Glutamatergic neuron (in vitro differentiated cells): ENCODE measurements around the gene GPC6. TPM values are rescaled to one million over a fixed set of nuclear protein-coding genes. Genes with fewer than 3 reads are reported as not detected.

ENCODE experiments used
- DNase-seq: peaks from one replicate; pipeline ENCODE4 v3.0.0; 2022
- H3K27ac Mint-ChIP-seq: one replicate; pipeline ENCODE4 v1.8.0; 2020; ENCODE audit warnings: mild to moderate bottlenecking, mixed read lengths, inconsistent platforms; ENCODE audit not compliant: unreplicated experiment
- H3K27me3 Mint-ChIP-seq: one replicate; pipeline ENCODE4 v1.8.0; 2020; ENCODE audit warnings: mild to moderate bottlenecking, moderate library complexity, mixed read lengths, inconsistent platforms; ENCODE audit not compliant: unreplicated experiment
- H3K36me3 Mint-ChIP-seq: one replicate; pipeline ENCODE4 v1.8.0; 2020; ENCODE audit warnings: mild to moderate bottlenecking, mixed read lengths, inconsistent platforms; ENCODE audit not compliant: unreplicated experiment
- H3K4me1 Mint-ChIP-seq: one replicate; pipeline ENCODE4 v1.8.0; 2020; ENCODE audit warnings: mild to moderate bottlenecking, low read depth, mixed read lengths, inconsistent platforms; ENCODE audit not compliant: unreplicated experiment
- H3K4me3 Mint-ChIP-seq: one replicate; pipeline ENCODE4 v1.8.0; 2020; ENCODE audit warnings: mild to moderate bottlenecking, mixed read lengths, inconsistent platforms; ENCODE audit not compliant: unreplicated experiment
- H3K9me3 Mint-ChIP-seq: one replicate; pipeline ENCODE4 v1.8.0; 2020; ENCODE audit warnings: mild to moderate bottlenecking, moderate library complexity, mixed read lengths, inconsistent platforms; ENCODE audit not compliant: unreplicated experiment
- CTCF ChIP-seq: fragments of 200-600 bp; sonication (generic); IDR thresholded peaks from one replicate; pipeline ENCODE4 v1.5.0; 2021; ENCODE audit not compliant: partially characterized antibody, unreplicated experiment
- total RNA-seq: library from RNA; stranded (reverse); fragmentation: NEBNext Ultra II Directional; extraction: Animal tissue kit (Norgen Biotek cat#: 25700); gene quantifications from one replicate; pipeline ENCODE4 v1.2.1, GENCODE V29; 2021; ENCODE audit not compliant: unreplicated experiment

Gene GPC6
- total RNA-seq, 1 donor from 2014 or later, result 11.8 TPM

DNA sequence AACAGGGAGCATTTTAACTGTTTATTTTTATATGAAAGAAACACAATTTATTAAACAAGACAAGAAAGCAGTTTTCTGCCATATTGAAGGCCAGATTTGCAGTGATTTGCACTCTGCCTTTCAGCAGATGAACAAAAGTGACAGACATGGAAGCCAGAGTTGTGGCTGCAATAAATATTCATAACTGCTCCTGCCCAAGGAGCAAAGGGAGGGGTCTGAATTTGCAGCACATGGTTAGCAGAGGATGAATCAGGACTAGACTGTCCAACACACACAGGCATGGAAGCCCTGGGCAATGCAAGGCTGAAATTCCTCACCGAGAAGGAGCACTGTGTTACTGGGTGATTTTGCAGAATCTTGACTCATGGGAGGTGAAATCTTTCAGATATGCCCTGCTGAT is 834.7 kb downstream of the GPC6 start:
- peaks cover 2% of the 10 kb centered on the region for H3K27me3 Mint-ChIP-seq
- H3K4me3 Mint-ChIP-seq, result no peak overlapping the region
- no peaks in the 10 kb centered on the region for H3K9me3 Mint-ChIP-seq
- no peak for TF ChIP-seq CTCF
- no peak overlapping the region for H3K27ac Mint-ChIP-seq
- H3K4me1 Mint-ChIP-seq, result peaks cover 18% of the 10 kb centered on the region
- no peak for DNase-seq
- no peaks in the 10 kb centered on the region for H3K36me3 Mint-ChIP-seq

GRCh38 chr13:94063096-94063495 is 836.5 kb downstream of the GPC6 start:
- TF ChIP-seq CTCF, result no peak
- Mint-ChIP-seq H3K9me3 (no peaks in the 10 kb centered on the region), H3K27ac (no peak overlapping the region), H3K4me1 (peaks cover 18% of the 10 kb centered on the region), H3K27me3 (peaks cover 2% of the 10 kb centered on the region), H3K4me3 (no peak overlapping the region), H3K36me3 (no peaks in the 10 kb centered on the region)
- DNase-seq, result no peak

GRCh38 chr13:94063848-94064247 is 837.2 kb downstream of the GPC6 start:
- Mint-ChIP-seq H3K9me3 (no peaks in the 10 kb centered on the region), H3K27me3 (peaks cover 2% of the 10 kb centered on the region), H3K27ac (no peak overlapping the region), H3K4me1 (peaks cover 18% of the 10 kb centered on the region), H3K4me3 (no peak overlapping the region), H3K36me3 (no peaks in the 10 kb centered on the region)
- DNase-seq, result no peak
- no peak for TF ChIP-seq CTCF

- peaks cover 6% of the 10 kb centered on the region for H3K36me3 Mint-ChIP-seq
- H3K27me3 Mint-ChIP-seq, result peaks cover 2% of the 10 kb centered on the region
- peaks cover 5% of the 10 kb centered on the region for H3K9me3 Mint-ChIP-seq
- H3K27ac Mint-ChIP-seq, result no peak overlapping the region
- no peak overlapping the region for H3K4me3 Mint-ChIP-seq
- peaks cover 18% of the 10 kb centered on the region for H3K4me1 Mint-ChIP-seq
- DNase-seq, result no peak
- no peak for TF ChIP-seq CTCF
These were observed 839.1 kb downstream of the GPC6 start for GRCh38 chr13:94065741-94066140.

GRCh38 chr13:94073007-94073744 is 846.6 kb downstream of the GPC6 start:
- DNase-seq, result no peak
- no peaks in the 10 kb centered on the region for H3K4me1 Mint-ChIP-seq
- no peak overlapping the region for H3K4me3 Mint-ChIP-seq
- no peaks in the 10 kb centered on the region for H3K27me3 Mint-ChIP-seq
- H3K36me3 Mint-ChIP-seq, result peaks cover 6% of the 10 kb centered on the region
- no peak overlapping the region for H3K27ac Mint-ChIP-seq
- TF ChIP-seq CTCF, result no peak
- H3K9me3 Mint-ChIP-seq, result peaks cover 6% of the 10 kb centered on the region
